Activated T-helper 2 cell treated with anti-CD3 and anti-CD28 coated beads, Interferon-gamma antibody, Interleukin-2, Interleukin-4, amounts not matched to agents 10 μg/mL and 5 μg/mL and 100 μg/mL, durations not matched to agents 14 hours and 24 hours and 36 hours (primary cell): ENCODE data around the gene TOPAZ1. TPM values are rescaled to one million over a fixed set of nuclear protein-coding genes. Genes with fewer than 3 reads are reported as not detected.

ENCODE experiments used
- DNase-seq: peaks from one replicate; pipeline ENCODE4 v3.0.0; 2021; ENCODE audit warnings: low spot score
- H3K27ac Mint-ChIP-seq: one replicate; pipeline ENCODE4 v1.8.0; 2021; ENCODE audit warnings: mixed read lengths
- H3K27me3 Mint-ChIP-seq: one replicate; pipeline ENCODE4 v1.8.0; 2021; ENCODE audit warnings: low read depth, mixed read lengths
- H3K36me3 Mint-ChIP-seq: one replicate; pipeline ENCODE4 v1.8.0; 2021; ENCODE audit warnings: low read depth, mixed read lengths
- H3K4me1 Mint-ChIP-seq: one replicate; pipeline ENCODE4 v1.8.0; 2021; ENCODE audit warnings: low read depth, mixed read lengths
- H3K4me3 Mint-ChIP-seq: one replicate; pipeline ENCODE4 v1.8.0; 2021; ENCODE audit warnings: low read depth, mild to moderate bottlenecking, moderate library complexity, mixed read lengths
- H3K9me3 Mint-ChIP-seq: one replicate; pipeline ENCODE4 v1.8.0; 2021; ENCODE audit warnings: mixed read lengths
- intact Hi-C: fragments of 100-400 bp; cut with micrococcal nuclease; formaldehyde crosslinking; loops from one replicate; pipeline ENCODE4 v1.15.1; 2023
- total RNA-seq: library from RNA; stranded (reverse); gene quantifications from 2 replicates; pipeline ENCODE4 v1.2.3, GENCODE V29; 2022

TOPAZ1 gene
- total RNA-seq, 1 donor from 2014 or later, result not detected

DNA sequence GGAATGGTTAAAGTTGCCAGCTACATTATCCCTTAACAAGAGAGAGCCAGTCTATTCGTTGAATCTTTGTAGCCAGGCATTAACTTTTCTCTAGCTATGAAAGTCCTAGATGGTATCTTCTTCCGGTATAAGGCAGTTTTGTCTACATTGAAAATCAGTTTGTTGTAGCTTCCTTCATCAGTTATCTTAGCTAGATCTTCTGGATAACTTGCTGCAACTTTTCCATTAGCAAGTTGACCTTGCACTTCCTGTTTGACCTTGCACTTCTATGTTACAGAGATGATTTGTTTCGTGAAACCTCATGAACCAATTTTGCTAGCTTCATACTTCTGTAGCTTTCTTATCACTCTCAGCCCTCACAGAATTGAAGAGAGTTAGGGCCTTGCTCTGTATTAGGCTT is 24.1 kb downstream of the TOPAZ1 start:
- Mint-ChIP-seq H3K4me3 (no peak overlapping the region), H3K36me3 (no peaks in the 10 kb centered on the region), H3K4me1 (no peaks in the 10 kb centered on the region), H3K27ac (no peak overlapping the region), H3K27me3 (peaks cover 14% of the 10 kb centered on the region), H3K9me3 (no peaks in the 10 kb centered on the region)
- intact Hi-C loops, result no loop called here
- no peak for DNase-seq

DNA sequence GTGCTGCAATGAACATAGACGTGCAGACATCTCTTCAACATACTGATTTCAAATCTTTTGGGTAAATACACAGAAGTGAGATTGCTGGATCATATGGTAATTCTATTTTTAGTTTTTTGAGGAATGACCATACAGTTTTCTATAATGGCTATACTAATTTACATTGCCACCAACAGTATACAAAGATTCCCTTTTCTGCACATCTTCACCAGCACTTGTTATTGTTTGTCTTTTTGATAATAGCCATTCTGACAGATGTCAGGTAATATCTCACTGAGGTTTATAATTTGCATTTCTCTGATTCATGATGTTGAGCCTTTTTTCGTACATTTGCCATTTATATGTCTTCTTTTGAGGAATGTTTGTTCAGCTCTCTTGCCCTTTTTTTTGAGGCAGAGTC is 30.5 kb downstream of the TOPAZ1 start:
- Mint-ChIP-seq H3K36me3 (no peaks in the 10 kb centered on the region), H3K4me1 (no peaks in the 10 kb centered on the region), H3K27me3 (no peaks in the 10 kb centered on the region), H3K27ac (no peak overlapping the region), H3K4me3 (no peak overlapping the region), H3K9me3 (peaks cover 8% of the 10 kb centered on the region)
- no peak for DNase-seq
- intact Hi-C loops, result no loop called here

DNA sequence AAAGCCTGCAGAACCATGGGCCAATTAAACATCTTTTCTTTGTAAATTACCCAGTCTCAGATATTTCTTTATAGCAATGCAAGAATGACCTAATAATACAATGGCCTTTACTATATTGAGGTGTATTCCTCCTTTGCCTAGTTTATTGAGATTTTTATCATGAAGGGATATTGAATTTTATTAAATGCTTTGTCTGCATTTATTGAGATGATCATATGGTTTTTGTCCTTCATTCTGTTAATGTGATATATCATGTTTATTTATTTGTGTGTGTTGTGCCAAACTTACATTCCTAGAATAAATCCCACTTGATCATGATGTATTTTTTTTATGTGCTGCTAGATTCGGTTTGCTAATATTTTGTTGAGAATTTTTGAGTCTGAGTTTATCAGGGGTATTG is 36.2 kb downstream of the TOPAZ1 start:
- Mint-ChIP-seq H3K4me1 (no peaks in the 10 kb centered on the region), H3K9me3 (no peaks in the 10 kb centered on the region), H3K27me3 (peaks cover 20% of the 10 kb centered on the region), H3K27ac (no peak overlapping the region), H3K36me3 (no peaks in the 10 kb centered on the region), H3K4me3 (no peak overlapping the region)
- intact Hi-C loops, result no loop called here
- no peak for DNase-seq

DNA sequence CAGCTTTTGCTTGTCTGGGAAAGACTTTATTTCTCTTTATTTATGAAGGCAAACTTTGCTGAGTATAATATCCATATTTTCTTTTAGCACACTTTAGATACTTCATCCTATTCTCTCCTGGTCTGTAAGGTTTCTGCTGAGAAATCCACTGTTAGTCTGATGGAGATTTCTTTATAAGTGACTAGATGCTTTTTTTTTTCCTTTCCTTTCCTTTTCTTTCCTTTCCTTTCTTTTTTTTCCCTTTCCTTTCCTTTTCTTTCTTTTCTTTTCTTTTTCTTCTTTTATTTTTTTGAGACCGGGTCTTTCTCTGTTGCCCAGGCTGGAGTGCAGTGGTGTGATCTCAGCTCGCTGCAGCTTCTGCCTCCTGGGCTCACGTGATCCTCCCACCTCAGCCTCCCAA is 38.4 kb downstream of the TOPAZ1 start:
- H3K27ac Mint-ChIP-seq, result no peak overlapping the region
- H3K4me1 Mint-ChIP-seq, result no peaks in the 10 kb centered on the region
- no peak for DNase-seq
- peaks cover 20% of the 10 kb centered on the region for H3K27me3 Mint-ChIP-seq
- intact Hi-C loops, result no loop called here
- no peak overlapping the region for H3K4me3 Mint-ChIP-seq
- H3K9me3 Mint-ChIP-seq, result no peaks in the 10 kb centered on the region
- H3K36me3 Mint-ChIP-seq, result no peaks in the 10 kb centered on the region

DNA sequence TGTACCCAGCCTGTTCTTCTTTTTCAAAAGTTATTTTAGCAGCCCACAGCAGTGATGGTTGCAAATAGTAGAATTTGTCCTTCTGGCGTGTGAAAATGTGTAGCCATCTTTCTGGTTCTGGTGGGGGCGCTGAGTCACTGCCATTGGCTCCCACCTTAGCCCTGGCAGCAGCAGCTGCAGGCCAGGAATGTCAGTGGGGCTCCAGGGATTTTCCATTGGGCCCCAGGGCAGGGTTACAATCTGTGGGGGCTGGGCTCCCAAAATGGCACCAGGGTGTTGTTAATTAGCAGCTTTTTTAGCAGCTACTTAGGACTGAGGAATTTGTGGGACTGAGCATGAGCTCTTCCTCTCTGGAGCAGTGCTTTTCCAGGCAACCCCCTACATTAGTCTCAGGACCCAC is 38.9 kb downstream of the TOPAZ1 start:
- Mint-ChIP-seq H3K36me3 (no peaks in the 10 kb centered on the region), H3K27me3 (peaks cover 20% of the 10 kb centered on the region), H3K4me1 (no peaks in the 10 kb centered on the region), H3K9me3 (no peaks in the 10 kb centered on the region), H3K4me3 (no peak overlapping the region), H3K27ac (no peak overlapping the region)
- DNase-seq, result no peak
- intact Hi-C loops, result no loop called here

DNA sequence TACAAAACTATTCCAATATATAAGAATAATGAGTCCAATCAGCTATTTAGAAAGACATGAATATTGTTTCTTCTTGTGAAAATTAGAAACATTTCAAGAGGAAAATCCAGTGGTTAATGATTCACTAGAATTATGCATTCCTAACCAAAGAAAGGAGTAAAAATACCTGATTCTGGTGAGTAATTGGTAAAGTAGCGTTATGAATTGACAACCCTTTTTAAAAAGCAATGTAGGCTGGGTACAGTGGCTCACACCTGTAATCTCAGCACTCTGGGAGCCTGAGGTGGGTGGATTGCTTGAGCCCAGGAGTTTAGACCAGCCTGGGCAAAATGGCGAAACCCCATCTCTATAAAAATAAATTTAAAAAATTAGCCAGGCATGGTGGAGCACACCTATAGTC is 43.3 kb downstream of the TOPAZ1 start:
- intact Hi-C loops, result no loop called here
- H3K9me3 Mint-ChIP-seq, result no peaks in the 10 kb centered on the region
- no peak for DNase-seq
- no peaks in the 10 kb centered on the region for H3K4me1 Mint-ChIP-seq
- no peak overlapping the region for H3K4me3 Mint-ChIP-seq
- H3K36me3 Mint-ChIP-seq, result no peaks in the 10 kb centered on the region
- H3K27ac Mint-ChIP-seq, result no peak overlapping the region
- H3K27me3 Mint-ChIP-seq, result peaks cover 13% of the 10 kb centered on the region

DNA sequence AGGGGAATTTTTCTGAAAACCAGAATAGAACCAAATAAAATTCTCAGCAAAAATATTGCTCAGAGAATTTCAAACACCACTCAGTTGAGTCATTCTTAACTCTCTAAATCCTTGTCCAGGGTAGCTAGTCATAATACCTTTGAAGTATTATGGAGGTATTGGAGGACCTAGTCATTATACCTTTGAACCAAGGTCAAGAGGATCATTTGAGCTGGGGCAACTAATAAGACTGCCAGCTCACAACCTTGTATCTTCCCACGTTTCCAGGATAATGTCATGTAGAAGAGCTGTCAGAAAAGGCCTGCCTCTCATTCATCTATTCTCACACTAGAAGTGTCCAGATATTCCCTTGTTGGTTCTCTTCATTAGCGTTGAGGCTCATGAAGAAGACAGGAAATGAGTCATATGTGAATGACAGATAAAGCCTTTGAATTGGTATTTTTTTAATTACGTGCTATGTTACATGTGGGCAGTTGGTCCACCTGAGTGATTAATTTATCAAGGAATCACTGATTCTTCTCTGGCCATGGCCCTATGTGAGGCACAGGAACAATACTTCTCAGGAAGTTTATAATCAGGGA is 48.3 kb downstream of the TOPAZ1 start:
- no peak for DNase-seq
- Mint-ChIP-seq H3K36me3 (no peaks in the 10 kb centered on the region), H3K4me3 (no peak overlapping the region), H3K9me3 (no peaks in the 10 kb centered on the region), H3K4me1 (no peaks in the 10 kb centered on the region), H3K27me3 (peaks cover 14% of the 10 kb centered on the region), H3K27ac (no peak overlapping the region)
- intact Hi-C loops, result no loop called here

DNA sequence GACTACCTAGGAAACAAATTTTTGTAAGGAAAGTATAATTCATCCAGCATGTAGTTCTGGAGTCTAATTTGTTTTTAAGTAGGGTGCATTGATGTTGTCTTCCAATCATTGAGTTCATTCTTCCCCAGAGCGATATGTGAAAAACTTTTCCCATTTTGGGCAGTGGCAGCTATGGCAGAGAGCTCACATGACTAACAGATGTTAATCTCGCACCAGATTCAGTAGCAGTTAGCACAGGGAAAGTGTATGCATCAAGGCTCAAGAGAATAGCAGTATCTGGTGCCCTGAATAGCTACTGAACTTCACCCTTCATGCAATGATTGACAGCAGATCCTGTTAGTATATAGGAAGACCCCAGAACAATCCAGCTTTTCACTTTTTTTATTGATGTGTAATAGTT is 50.6 kb downstream of the TOPAZ1 start:
- Mint-ChIP-seq H3K27me3 (peaks cover 24% of the 10 kb centered on the region), H3K4me3 (no peak overlapping the region), H3K27ac (no peak overlapping the region), H3K9me3 (no peaks in the 10 kb centered on the region), H3K36me3 (no peaks in the 10 kb centered on the region), H3K4me1 (no peaks in the 10 kb centered on the region)
- intact Hi-C loops, result no loop called here
- no peak for DNase-seq

DNA sequence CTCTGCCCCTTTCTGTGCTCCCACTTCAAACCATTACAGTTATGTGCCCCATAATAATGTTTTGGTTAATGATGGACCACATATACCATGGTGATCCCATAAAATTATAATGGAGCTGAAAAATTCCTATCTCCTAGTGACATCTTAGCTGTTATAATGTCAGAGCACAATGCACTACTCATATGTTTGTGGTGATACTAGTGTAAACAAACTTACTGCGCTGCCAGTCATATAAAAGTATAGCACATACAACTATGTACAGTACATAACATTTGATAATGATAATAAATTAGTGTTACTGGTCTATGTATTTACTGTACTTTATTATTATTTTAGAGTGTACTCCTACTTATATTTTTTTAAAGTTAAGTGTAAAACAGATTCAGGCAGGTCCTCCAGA is 51.3 kb downstream of the TOPAZ1 start:
- no peaks in the 10 kb centered on the region for H3K4me1 Mint-ChIP-seq
- DNase-seq, result no peak
- H3K27ac Mint-ChIP-seq, result no peak overlapping the region
- no peaks in the 10 kb centered on the region for H3K36me3 Mint-ChIP-seq
- no peaks in the 10 kb centered on the region for H3K9me3 Mint-ChIP-seq
- H3K27me3 Mint-ChIP-seq, result peaks cover 23% of the 10 kb centered on the region
- intact Hi-C loops, result no loop called here
- H3K4me3 Mint-ChIP-seq, result no peak overlapping the region

DNA sequence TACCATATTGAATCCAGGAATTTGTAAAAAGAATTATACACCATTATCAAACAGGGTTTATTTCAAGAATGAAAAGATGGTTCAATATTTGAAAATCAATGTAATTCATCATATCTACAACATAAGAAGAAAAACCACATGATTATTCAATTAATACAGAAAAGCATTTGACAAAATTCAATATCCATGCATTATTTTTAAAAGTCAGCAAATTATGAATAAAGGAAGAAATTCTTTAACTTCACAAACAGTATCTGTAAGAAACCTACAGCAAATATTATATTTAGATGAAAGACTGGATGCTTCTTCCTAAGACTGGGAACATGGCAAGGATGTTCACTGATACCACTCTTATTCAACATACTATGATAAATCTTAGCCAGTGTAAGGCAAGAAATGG is 55.6 kb downstream of the TOPAZ1 start:
- Mint-ChIP-seq H3K4me1 (no peaks in the 10 kb centered on the region), H3K27me3 (peaks cover 14% of the 10 kb centered on the region), H3K9me3 (no peaks in the 10 kb centered on the region), H3K4me3 (no peak overlapping the region), H3K27ac (no peak overlapping the region), H3K36me3 (no peaks in the 10 kb centered on the region)
- no peak for DNase-seq
- intact Hi-C loops, result no loop called here

DNA sequence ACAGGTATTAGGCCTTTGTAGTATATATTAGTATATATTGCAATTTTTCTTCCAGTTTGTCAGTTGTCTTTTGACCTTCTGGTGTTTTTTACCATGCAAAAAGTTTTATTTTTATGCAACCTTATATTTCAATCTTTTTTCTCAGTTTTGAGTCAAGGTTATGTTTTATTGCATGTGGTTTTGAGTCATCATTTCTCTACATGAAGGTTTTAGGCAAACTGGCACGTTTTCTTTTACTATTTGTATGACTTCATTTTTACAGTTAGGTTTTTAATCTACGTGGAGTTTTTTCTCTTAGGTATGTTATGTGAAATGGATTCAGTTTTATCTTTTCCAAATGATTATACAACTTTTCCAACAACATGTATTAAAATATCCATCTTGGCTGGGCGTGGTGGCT is 60.1 kb downstream of the TOPAZ1 start:
- DNase-seq, result no peak
- H3K4me1 Mint-ChIP-seq, result no peaks in the 10 kb centered on the region
- H3K27ac Mint-ChIP-seq, result no peak overlapping the region
- H3K4me3 Mint-ChIP-seq, result no peak overlapping the region
- H3K27me3 Mint-ChIP-seq, result peaks cover 9% of the 10 kb centered on the region
- no peaks in the 10 kb centered on the region for H3K9me3 Mint-ChIP-seq
- intact Hi-C loops, result no loop called here
- no peaks in the 10 kb centered on the region for H3K36me3 Mint-ChIP-seq

DNA sequence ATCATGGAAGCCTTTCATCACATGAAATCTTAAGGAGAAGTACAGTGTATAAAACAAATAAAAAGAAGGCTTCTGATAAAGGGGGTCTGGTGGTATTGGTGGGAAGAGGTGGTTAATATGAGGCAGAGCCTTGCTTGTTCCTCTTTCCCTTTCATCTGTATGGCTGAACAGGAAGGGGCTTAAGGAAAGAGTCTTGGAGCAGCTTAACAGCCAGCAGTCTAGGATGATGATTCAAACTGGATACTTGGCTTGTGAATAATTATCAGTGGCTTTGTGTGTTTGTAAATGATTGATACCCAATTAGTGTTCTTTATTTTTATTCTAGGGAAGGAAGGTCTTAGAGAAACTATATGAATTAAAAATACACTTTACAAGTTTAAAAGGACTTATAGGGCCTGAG is 67.8 kb downstream of the TOPAZ1 start:
- Mint-ChIP-seq H3K4me3 (no peak overlapping the region), H3K27ac (no peak overlapping the region), H3K9me3 (no peaks in the 10 kb centered on the region), H3K27me3 (peaks cover 13% of the 10 kb centered on the region), H3K4me1 (no peaks in the 10 kb centered on the region), H3K36me3 (no peaks in the 10 kb centered on the region)
- DNase-seq, result no peak
- intact Hi-C loops, result no loop called here

DNA sequence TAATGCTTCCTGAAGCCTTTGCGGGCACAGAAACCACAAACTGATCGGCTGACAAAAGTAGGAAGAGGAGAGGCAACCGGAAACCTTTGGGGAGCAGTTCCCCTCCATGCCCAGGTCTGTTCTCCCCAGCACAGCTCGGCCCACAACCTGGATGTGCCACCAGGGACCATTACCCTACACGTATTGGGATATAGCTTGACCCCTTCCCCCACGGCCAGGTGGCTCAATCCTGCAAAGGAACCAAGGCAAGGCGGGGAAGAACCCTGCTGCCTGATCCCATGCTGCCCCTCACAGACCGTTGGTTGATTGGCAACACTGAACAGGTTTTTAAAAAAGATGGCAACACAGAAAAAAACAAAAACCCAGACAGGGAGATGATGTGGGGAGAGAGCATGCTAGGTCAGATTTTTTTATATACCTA is 77.2 kb downstream of the TOPAZ1 start:
- Mint-ChIP-seq H3K4me3 (no peak overlapping the region), H3K4me1 (peaks cover 1% of the 10 kb centered on the region), H3K27ac (no peak overlapping the region), H3K9me3 (no peaks in the 10 kb centered on the region), H3K36me3 (no peaks in the 10 kb centered on the region), H3K27me3 (peaks cover 13% of the 10 kb centered on the region)
- intact Hi-C loops, result no loop called here
- no peak for DNase-seq

DNA sequence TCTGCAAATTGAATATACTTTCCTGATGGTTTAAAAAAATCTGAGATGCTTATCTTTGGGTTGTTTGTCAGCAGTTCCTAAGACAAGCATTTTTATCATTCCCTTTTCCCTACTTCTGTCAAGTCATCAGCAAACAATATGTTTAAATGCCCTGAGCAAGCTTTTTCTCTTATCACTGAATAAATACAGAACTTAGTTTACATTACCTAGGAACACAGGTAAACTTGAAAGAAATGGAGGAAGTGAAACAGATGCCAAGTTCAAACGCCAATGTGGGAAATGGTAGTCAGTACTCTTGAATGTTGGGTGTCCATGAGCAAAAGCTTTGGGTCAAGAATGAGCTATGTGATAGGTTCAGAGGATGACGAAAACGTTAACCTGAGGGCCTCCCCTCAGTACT is 79.6 kb downstream of the TOPAZ1 start:
- intact Hi-C loops, result loop anchor here (5.0 to 10.0 kb wide), 3 partner anchors 191 to 593 kb away; no protein-coding TSS in a partner anchor
- Mint-ChIP-seq H3K36me3 (no peaks in the 10 kb centered on the region), H3K4me1 (peaks cover 1% of the 10 kb centered on the region), H3K27ac (no peak overlapping the region), H3K27me3 (peaks cover 24% of the 10 kb centered on the region), H3K9me3 (no peaks in the 10 kb centered on the region), H3K4me3 (no peak overlapping the region)
- no peak for DNase-seq
